G401.6 (cell line): Measurements from ENCODE around the gene EFCAB5.
"Not testable (repeated sequence)": the region's sequence is repeated elsewhere in the genome, so short reads cannot be mapped to it uniquely, and the experiment has no call there.

Source experiments
- FAIRE-seq: peaks from 2 replicates; lab custom pipeline; 2012; peaks lifted over from hg19 to GRCh38; lab: Jason Lieb, UNC

EFCAB5 gene

GRCh38 chr17:30095507-30096244 is 154.2 kb downstream of the EFCAB5 start:
- FAIRE-seq: peak; percentile 93

- FAIRE-seq: no peak
Measured at GRCh38 chr17:30101686-30102390, 160.4 kb downstream of the EFCAB5 start.

DNA sequence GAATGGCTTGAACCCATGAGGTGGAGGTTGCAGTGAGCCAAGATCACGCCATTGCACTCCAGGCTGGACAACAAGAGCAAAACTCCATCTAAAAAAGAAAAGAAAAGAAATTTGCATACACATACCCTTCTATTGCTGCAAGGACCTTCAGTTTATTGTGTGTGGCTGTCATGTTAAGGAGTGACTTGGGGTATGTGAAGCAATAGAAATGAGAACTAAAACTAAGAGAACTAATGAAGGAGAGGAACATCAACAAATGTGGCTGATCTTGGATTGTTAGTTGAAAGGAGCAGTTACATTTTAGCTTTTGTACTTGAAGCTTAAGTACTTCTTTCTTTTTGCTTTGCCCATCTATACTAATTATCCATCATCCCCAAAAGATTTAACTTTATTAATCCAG is 162.5 kb downstream of the EFCAB5 start:
- FAIRE-seq: no peak

DNA sequence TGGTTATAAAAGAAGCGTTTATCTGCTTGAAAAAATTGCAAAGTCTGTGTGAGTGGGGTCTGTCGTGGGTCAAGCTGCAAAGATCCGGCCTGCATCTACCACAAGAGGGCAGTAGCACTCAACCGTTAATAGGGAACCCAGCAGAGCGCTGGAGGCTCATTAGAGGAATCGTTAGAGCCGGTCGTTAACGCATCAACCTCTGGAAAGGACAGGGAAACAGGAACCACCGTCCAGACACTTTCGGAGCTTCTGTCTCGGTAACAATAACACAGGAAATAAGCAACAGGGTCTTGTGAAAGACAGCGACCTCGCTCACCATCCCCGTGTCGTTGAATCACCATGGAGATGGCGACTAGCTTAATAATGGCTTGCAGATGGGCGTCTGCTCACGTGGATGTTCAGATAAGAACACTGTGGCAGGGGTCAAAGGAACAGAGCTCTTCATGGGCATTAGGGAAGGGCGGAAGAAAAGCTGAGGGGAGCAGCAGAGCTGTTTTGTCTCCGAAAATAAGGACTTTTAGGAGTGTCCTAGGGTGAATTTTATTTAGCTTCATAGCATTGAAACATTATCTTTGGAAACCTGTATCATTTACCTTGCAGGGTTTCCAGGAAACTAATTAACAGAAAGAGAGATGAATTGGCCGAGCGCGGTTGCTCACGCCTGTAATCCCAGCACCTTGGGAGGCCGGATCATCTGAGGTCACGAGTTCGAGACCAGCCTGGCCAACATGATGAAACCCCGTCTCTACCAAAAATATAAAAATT is 163.3 kb downstream of the EFCAB5 start:
- peak; percentile 96 for FAIRE-seq

DNA sequence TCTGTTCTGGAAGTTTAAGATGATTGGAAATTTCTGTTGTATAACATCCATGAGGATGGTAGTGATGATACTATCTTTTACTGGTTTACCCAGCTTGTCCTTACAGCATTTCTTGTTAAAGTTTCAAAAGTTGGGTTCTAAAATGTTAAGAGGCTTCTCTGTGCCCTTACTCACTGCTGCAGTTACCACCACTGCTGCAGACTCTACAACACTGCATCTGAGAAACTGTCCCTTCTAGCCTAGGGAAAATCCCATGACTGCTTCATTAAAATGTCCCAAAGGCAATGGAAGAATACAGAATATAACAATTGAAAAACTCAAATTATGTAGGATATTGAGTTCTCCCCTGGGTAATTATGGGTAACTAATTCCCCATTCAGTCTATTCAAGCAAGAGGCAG is 171.4 kb downstream of the EFCAB5 start:
- no peak for FAIRE-seq

DNA sequence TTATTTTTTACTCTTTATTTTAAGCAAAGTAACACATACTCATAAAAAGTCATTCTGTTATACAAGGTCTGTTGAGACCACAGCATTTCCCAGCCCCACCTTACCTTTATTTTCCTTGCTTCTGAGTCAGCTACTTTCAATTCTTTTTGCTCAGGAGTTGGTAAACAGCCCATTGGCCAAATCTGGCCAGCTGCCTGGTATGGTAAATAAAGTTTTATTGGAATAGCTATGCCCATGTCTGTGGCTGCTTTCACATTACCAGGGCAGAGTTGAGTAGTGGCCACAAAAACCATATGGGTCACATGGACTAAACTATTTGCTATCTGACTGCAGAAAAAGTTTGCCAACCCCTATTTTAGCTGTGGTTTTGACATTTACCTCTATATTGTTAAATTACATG is 171.8 kb downstream of the EFCAB5 start:
- FAIRE-seq: no peak

DNA sequence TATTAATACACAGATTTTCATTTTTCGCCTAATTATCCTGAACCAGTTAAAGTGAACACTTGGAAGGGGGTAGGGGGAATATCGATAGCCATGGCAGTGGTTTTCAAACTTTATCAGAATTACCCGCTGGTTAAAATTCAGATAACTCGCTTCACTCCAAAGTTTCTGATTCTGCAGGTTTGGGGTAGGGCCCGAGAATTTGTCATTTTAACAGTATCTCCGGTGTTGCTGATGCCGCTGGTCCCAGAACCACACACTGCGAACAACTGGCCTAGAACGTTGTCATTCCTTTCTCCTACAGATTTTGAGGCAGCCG is 174.9 kb downstream of the EFCAB5 start:
- no peak for FAIRE-seq

- FAIRE-seq: peak; percentile 93
Measured at GRCh38 chr17:30116661-30117551, 175.5 kb downstream of the EFCAB5 start, which contains the start of gene NSRP1. Gene NSRP1, plus strand, starts transcription at chr17:30116816. Its CDS starts 28 bp downstream, at chr17:30116844.

DNA sequence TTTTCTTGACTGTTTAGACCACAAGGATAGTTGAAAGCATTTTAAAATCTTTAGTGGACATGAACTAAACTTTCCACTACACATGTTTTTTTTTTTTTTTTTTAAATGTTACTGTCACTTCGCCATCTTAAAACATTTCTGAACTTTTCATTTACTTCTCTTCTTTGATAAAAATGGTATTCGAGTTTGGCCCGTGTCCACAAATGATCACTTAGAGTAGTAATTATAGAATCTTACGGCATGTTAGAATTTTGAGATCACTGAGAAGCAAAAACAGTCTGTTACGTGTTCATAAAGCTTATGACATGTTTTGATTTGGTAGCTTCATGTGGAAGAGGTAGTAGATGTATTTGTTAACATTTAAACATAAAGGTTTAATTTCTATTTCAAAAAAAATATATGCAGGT is 176.2 kb downstream of the EFCAB5 start:
- FAIRE-seq: peak; percentile 19

GRCh38 chr17:30118635-30119034 is 177.2 kb downstream of the EFCAB5 start:
- not testable (repeated sequence) for FAIRE-seq

DNA sequence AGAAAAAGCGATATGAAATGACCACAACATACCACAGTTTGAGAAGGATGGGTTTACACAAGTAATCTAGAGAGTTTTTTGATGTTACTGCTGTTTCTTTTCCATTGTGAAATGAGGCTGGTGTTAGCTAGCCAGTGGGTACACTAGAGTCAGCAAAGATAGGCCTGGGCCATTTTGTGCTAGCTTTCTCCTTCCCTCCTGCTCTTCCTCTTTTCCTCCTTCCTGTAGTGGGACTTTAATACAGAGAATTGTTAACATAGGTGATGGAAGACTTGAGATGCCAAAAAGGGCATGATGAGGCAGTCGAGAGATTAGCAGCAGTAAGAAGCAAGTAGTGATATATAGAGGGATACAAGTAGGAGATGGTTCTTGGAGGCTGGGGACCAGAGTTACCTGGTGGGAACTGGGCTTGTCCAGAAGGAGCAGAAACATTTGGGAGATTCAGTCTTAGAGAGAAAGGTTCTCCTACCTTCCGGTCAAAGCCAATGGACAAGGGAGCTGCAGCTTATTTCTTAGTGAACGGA is 182.9 kb downstream of the EFCAB5 start:
- FAIRE-seq: no peak

DNA sequence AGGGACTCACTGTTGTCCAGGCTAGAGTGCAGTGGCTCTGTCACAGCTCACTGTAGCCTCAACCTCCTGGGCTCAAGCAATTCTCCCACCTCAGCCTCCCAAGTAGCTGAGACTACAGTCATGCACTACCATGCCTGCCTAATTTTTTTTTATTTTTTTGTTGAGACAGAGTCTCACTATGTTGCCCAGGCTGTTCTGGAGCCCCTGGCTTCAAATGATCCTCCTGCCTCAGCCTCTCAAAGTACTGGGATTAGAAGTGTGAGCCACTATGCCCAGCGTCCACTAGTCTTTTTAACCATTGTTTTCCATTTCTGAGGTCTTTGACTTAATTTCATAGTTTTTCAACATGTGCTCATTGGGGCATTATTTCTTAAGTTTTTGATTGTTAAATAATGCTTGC is 188.7 kb downstream of the EFCAB5 start:
- FAIRE-seq: no peak

GRCh38 chr17:30132615-30133014 is 191.2 kb downstream of the EFCAB5 start:
- FAIRE-seq: no peak

DNA sequence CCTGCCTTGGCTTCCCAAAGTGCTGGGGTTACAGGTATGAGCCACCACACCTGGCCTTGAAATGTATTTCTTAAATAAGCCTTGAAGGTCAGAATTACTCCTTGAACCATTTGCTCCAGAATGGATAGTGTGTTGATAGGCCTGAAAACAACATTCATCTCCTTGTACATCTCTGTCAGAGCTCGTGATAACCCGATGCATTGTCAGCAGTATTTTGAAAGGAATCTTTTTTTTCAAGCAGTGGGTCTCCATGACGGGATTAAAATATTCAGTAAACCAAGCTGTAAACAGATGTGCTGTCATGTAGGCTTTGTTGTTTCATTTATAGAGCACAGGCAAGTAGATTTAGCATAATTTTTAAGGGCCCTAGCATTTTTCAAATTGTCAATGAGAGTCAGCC is 191.8 kb downstream of the EFCAB5 start:
- FAIRE-seq: no peak

DNA sequence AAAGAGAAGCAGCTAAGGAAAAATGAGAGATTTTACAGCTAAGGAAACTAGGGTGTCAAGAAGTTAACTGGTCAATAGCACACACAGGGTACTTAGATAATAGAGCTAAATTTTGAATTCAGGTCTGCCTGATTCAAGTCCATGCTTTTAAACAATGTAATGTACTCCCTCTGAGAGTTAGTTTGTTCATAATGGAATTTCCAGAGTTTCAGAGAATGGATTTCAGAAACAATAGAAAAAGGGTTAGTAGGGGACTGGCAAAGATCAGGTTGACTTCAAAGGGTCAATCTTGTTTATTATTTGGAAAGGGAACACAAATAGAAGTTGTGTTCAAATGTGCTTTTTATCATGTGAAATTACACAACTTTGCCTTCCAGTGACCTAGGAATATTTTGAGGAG is 193.1 kb downstream of the EFCAB5 start:
- no peak for FAIRE-seq

GRCh38 chr17:30137158-30137557 is 195.7 kb downstream of the EFCAB5 start:
- FAIRE-seq: no peak

- FAIRE-seq: not testable (repeated sequence)
Measured at GRCh38 chr17:30147860-30148259, 206.4 kb downstream of the EFCAB5 start.

GRCh38 chr17:30148376-30148775 is 206.9 kb downstream of the EFCAB5 start:
- FAIRE-seq: no peak

GRCh38 chr17:30151471-30151870 is 210.0 kb downstream of the EFCAB5 start:
- no peak for FAIRE-seq

DNA sequence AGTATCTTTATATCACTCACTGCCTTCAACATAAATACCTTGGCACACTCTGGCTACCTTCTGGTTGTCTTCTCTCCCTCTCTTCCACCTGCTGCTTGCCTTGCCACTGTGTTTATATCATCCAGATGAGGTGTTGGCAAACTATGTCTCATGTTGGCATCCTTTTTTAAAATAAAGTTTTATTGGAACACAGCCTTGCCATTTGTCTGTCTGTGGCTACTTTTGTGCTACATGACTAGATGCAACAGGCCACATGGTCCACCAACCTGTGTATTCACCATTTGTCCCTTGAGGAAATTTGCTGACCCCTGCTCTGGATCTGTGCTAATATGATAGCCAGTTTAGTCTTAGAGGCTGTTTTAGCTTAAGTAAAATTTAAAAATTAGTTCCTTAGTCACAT is 212.0 kb downstream of the EFCAB5 start:
- no peak for FAIRE-seq

GRCh38 chr17:30155389-30155788 is 214.0 kb downstream of the EFCAB5 start:
- no peak for FAIRE-seq
